COR-L47 (cell line): Measurements from ENCODE around the gene SETDB1.

Experiments
- DNase-seq: peaks from one replicate; lab custom pipeline; 2025; lab: John Stamatoyannopoulos, UW

SETDB1 gene

DNA sequence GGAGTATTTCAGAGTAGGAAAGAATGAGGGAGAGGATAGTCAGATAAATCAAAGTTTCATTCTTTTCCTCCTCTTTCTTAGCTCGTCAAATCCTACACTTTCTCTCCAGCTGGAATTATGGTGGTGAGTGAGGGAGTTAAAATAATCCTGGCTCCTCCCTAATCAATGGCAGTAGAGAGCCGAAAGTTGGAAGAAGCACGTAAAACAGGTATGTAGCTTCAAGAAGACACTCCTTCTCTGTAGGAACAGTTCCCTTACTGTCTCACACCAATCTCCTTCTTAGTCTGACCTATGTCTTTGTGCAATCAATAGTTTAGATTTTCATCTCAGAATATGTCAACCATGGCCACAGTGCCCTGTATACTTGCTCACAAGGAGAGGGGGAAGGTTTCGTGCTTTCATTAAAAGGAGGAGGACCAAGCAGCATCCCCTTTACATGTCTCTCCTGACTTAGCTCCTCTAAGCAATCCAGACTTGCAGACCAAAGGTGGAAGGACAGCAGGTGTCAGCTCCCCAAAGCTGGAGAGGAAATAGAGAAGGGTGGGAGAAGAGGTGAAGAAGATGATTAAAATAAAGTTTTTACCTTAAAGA, 79.7 kb downstream of the SETDB1 start:
- no peak for DNase-seq

DNA sequence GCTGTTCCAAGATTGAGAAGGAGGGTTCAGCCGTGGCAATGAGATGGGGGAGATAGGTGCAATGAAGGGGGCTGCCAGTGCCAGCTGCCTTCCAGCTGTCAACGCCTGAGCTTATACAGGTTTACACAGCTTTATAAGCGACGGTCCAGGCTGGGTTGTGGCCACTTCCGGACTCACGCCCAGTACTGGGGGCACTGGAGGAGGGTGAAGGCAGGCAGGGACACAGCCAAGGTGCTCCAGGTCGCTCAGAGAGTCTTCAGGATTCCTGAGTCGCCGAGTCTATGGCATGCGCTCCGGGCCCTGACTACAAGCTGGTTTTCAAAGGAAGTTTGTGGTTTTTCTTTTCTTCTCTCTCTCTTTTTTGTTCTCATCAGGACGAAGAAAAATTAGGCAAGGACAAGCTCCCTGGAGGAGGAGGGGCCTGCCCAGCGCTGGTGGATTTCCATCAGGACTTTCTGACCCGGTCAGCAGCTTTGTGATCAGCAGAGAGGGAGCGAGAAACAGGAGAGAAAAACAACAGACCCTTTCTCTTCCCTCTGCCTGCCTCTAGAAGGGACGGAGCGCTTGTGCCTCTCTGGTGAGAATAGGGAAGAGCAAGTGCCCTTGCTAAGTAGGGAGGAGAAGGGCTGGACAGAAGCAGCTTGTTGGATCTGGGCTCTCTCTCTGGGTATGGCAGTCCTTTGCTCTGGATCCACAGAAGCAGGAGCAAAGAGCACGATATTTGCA, 80.3 kb downstream of the SETDB1 start, which contains the start of gene MINDY1:
MINDY1 (minus strand) TSS at position 576 of the 726 bp plus-strand sequence. CDS start 4,285 bp downstream, outside the sequence.
- DNase-seq, result peak; percentile 54

DNA sequence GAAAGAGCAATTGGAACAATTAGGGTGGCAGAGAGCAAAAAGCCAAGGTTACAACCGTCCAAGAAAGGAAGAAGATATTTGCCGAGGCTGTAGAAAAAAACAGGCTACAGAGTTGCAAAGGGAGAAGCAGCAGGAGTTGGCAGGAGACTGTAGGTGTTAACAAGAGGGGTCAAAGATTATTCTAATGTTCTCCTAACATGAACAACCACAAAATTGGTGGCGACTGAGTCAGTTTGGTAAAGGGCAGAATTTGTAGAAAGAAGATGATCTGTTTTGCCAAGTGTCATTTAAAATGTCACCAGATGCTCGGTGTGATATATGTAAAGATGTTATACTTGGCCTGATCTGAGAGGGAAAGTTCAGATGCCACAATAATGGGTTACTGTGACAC, 81.7 kb downstream of the SETDB1 start:
- no peak for DNase-seq

DNA sequence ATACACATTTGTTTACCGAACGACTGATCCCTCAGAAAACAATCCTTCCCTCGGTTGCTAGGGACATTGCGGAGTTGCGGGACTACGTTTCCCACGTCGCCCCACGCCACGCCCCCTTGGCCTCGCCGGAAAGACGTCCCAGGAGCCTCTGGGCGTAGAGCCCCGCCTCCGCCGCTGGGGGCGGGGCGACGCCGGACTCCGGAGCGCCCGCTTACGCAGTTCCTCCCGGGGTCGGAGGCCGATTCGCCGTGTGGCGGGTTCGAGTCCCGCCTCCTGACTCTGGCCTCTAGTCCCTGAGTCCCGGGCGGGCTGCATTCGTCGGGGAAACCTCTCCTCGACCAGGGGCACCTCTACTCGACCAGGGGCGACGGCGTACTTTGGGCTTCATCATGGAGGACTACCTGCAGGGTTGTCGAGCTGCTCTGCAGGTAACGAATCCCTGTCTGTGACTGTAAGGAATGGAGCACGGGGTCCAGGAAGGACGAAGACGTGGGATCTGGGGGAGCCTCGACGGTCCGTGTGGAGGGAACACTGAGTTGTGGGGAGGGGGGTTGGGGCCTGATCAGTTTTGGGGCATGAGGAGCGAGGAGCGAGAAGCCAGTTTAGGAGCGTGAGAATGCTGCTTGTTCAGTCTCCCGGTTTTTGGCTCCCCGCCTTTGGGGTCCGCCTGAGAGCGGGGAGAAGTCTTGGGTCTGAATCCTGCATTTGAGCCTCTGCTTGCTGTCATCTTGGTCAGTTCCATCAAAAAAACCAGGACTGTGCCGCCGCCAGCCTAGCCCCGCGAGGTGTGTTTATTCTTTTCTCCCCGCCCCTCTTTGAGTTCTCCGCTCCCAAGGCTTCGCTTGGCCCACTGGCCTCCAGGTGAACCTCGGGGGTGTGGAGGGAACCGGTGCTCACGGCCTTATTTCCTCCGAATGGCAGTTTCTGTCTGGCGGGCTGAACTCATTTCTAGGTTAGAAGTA, 82.4 kb downstream of the SETDB1 start, which contains the start of gene PRUNE1:
PRUNE1 (plus strand) TSS at position 206 of the 962 bp plus-strand sequence; CDS start at position 390, 184 bp downstream.
- peak; percentile 94 for DNase-seq

DNA sequence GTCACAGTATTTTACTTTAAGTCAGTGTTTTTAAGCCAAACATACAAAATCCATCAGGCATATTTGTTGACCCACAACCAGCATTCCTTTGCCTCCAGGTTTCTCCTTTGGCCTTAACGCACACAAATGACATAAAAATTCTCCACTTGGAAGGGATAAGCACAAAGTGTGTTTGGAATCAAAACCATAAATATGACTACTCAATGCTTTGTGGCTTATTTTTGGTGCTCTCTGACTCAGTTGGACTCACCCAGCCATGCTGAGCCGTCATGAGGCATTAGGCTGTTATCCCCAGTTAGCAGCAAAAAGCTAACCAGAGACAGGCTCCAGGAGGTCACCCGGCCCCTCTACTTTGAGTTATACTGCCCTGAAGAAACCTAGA, 83.0 kb downstream of the SETDB1 start:
- no peak for DNase-seq

DNA sequence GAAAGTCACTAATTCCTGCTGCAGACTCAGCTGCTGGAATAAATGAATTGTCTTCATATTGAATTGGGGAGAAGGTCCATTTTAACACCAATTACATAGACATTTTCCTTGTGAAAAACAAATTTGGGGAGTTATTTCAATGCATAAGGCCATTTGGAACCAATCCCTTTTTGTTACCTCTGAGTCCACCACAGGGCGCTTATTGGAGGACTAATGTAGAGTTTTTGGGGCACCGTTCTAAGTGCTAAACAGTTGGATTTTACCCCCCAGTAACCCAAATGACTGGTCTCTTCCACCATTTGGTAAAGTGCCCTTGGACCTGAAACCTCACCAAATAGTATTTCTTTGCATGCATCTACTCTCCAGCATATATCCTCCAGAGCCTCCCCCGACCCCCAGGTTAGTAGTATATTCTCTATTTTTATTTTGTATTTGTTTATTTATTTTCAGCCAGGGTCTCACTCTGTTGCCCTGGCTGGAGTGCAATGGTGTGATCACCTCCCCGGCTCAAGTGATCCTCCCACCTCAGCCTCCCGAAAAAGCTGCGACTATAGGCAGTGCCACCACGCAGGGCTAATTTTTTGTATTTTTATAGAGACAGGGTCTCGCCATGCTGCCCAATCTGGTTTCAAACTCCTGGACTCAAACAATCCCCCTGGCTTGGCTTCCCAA, 83.6 kb downstream of the SETDB1 start:
- no peak for DNase-seq

DNA sequence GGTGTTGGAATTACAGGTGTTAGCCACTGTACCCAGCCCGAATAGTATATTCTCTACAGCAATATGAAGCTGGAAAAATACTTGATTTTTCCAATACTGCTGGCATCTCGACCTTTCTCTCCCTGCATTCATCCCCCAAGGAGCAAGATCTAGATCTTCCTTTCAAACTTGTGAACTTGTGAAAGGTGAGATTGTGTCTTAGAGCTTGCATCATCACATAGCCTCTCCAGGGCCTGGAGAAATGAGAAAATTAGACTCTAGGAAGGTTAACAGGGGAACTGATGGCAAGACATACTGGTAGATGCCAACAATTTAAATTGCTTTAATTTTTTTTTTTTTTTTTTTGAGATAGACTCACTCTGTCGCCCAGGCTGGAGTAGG, 84.2 kb downstream of the SETDB1 start:
- no peak for DNase-seq

DNA sequence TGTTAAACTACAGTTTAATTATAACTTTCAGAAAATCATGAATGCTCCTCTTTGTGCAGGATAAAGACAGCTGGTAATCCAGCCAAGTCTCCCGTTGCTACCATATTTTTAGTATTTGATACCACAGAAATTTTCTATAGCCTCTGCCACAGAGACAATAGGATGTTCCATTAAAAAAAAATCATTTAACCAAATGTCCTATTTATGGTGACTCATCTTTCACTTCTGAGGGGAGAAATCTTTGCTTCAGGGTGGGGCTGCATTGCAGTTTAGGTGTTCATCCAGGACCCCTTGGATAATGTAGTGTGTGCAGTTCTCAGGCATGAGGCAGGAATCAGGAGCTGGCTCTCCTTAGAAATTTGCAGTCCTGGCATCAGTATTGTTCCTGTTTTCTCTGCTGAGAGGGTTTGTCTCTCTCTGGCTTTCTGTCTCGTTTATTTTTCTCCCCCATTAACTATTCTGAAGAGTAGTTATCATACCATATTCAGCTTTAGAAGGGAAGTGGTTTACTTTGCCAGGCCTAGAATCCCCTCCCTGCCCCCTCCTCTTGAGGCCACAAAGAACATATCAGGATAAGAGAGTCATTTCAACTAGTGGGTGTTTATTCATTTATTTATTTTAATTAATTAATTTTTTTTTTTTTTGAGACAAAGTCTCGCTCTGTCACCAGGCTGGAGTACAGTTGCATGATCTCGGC, 85.1 kb downstream of the SETDB1 start:
- no peak for DNase-seq

DNA sequence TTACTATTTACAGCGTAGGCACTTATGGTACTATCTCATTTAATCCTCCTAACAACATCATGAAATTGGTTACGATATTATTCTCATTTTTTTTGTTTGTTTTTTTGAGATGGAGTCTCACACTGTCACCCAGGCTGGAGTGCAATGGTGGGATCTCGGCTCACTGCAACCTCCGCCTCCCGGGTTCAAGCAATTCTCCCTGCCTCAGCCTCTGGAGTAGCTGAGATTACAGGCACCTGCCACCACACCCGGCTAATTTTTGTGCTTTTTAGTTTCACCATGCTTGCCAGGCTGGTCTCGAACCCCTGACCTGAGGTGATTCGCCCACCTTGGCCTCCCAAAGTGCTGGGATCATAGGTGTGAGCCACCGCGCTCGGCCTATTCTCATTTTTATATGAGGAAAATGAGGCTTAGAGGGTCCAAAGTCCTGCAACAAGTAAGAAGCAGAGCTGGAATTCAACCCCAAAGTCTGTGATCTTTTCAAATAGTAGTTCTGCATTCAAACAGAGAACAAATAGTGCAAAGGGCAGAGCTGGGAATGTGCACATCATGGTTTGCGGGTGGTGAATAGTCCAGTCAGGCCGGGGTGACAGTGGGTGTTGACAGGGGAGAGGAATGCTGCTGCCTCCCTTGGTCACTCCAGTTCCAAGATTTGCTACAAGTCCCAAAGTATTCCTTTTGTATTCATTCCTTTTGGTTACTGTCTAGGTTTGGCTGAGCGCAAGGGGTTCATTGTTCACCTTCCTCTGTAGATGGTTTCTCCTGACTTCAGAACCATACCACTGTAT, 86.7 kb downstream of the SETDB1 start:
- no peak for DNase-seq

DNA sequence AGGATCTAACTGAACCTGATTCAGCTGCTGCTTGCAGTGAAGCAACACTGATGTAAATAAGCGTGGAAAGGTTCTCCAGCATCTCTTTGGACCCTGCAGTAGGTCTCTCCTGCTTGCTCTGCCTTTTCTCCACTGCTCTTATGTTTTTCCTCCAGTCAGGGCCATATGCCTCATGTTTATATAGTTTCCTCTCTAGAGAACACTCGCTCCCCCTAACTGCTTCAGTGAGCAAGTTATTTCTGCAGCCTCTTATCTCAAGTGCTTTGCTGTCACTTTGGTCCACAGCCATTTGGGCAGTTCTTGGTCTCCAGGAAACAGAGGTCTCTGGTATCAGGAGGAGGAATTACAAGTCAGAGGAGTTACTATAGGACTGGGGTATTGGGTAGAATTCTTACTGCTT, 87.4 kb downstream of the SETDB1 start:
- DNase-seq, result no peak
